GM18873 (cell line): ENCODE measurements around the gene TDRD7.

Experiments
- ATAC-seq: cut with Tn5 transposase; IDR thresholded peaks from one replicate; pipeline ENCODE4 v1.9.1; 2021; ENCODE audit warnings: mild to moderate bottlenecking, moderate library complexity, moderate number of reproducible peaks; ENCODE audit not compliant: unreplicated experiment, low FRiP score

The TDRD7 gene

GRCh38 chr9:97411789-97412625 is at the start of gene TDRD7:
Gene TDRD7 (plus strand): TSS chr9:97412096. CDS start chr9:97428466, 16,370 bp downstream.
- ATAC-seq = peak; percentile 74

GRCh38 chr9:97362777-97363545 is 48.9 kb upstream of the TDRD7 start:
- ATAC-seq = no peak

- ATAC-seq = no peak
Observed at GRCh38 chr9:97363661-97364299, 48.1 kb upstream of the TDRD7 start.

- no peak for ATAC-seq
Observed at GRCh38 chr9:97364769-97365490, 47.0 kb upstream of the TDRD7 start.

- ATAC-seq = no peak
Observed at GRCh38 chr9:97365634-97366033, 46.3 kb upstream of the TDRD7 start.

GRCh38 chr9:97366476-97366875 is 45.4 kb upstream of the TDRD7 start:
- ATAC-seq = no peak

GRCh38 chr9:97366889-97367288 is 45.0 kb upstream of the TDRD7 start:
- ATAC-seq = no peak

GRCh38 chr9:97367729-97368128 is 44.2 kb upstream of the TDRD7 start:
- ATAC-seq = no peak

GRCh38 chr9:97368964-97369363 is 42.9 kb upstream of the TDRD7 start:
- ATAC-seq = no peak

GRCh38 chr9:97372580-97372979 is 39.3 kb upstream of the TDRD7 start:
- no peak for ATAC-seq

GRCh38 chr9:97373331-97373730 is 38.6 kb upstream of the TDRD7 start:
- no peak for ATAC-seq

GRCh38 chr9:97374811-97375210 is 37.1 kb upstream of the TDRD7 start:
- no peak for ATAC-seq

- ATAC-seq = no peak
Observed at GRCh38 chr9:97376902-97377301, 35.0 kb upstream of the TDRD7 start.

GRCh38 chr9:97382099-97382718 is 29.7 kb upstream of the TDRD7 start:
- no peak for ATAC-seq

- no peak for ATAC-seq
Observed at GRCh38 chr9:97384406-97385262, 27.3 kb upstream of the TDRD7 start.

- ATAC-seq = no peak
Observed at GRCh38 chr9:97385626-97386264, 26.2 kb upstream of the TDRD7 start.

- ATAC-seq = no peak
Observed at GRCh38 chr9:97386265-97386633, 25.6 kb upstream of the TDRD7 start.

GRCh38 chr9:97386733-97387503 is 25.0 kb upstream of the TDRD7 start:
- no peak for ATAC-seq
